ENCODE measurements around the gene DYNC1I1.

Gene DYNC1I1

DNA sequence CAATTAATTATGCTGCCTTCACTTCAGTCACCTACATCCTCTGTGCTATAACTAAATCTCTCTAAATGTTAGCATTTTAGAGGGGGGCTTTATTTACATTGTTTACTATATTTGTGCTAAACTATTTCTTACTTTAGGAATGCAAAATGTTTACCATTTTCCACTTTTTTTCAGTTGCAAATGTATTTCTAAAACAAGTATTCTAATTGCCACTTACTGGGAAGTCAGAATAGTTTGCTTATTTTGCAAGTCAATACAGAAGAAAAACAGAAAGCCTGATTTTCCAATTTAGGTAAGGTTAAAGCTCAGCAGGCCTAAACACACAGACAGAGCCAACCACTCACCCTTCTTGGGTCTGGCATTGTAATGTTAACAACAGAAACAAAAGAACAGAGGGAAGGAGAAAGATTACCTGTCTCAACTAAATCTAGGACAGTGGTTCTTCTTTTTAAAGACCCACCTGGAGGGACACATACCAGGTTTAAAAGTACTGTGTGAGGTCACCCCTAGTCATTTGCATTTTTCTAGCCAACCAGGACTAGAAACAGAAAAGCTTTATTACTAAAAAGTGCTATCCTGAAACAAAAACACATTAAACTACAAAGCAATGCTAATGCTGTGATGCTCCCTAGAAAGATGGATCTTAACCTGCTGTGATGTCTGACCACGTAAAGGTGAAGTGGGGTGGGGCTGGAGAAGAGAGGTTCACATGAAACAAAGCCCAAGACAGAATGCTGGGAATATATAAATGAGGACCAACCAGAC lies 371.3 kb downstream of the DYNC1I1 start:
- Histone ChIP-seq H4K20me1 (ENCODE audit: insufficient read depth, low read length, poor library complexity, severe bottlenecking) (no peaks in the 10 kb centered on the region), H3K4me2 (ENCODE audit: low read depth, low read length, poor library complexity, severe bottlenecking) (no peak overlapping the region), H3K9me2 (replicated peaks; ENCODE audit: low read depth, low read length) (no peaks in the 10 kb centered on the region), H2AFZ (ENCODE audit: low read length) (no peak overlapping the region), H3K9ac (ENCODE audit: low read depth, low read length, poor library complexity, severe bottlenecking) (no peak overlapping the region), H3F3A (ENCODE audit: low read depth) (no peaks in the 10 kb centered on the region), H3K9me3 (ENCODE audit: insufficient read depth, low read depth, low read length) (no peaks in the 10 kb centered on the region), H3K79me2 (ENCODE audit: insufficient read depth, low read length) (no peaks in the 10 kb centered on the region), H3K36me3 (ENCODE audit: insufficient read depth, low read length) (peaks cover 27% of the 10 kb centered on the region; the same call in 1 of the 2 replicates), H3K27me3 (ENCODE audit: insufficient read depth, low read length, poor library complexity, severe bottlenecking) (no peaks in the 10 kb centered on the region), H3K4me1 (ENCODE audit: insufficient read depth, low read length, poor library complexity, severe bottlenecking) (no peaks in the 10 kb centered on the region), H3K4me3 (ENCODE audit: low read length, poor library complexity, severe bottlenecking) (no peak overlapping the region)
- no peak for TF ChIP-seq EZH2phosphoT487 (IDR thresholded peaks at IDR 0.05; ENCODE audit: borderline replicate concordance)
- TF ChIP-seq, protein P1, sequence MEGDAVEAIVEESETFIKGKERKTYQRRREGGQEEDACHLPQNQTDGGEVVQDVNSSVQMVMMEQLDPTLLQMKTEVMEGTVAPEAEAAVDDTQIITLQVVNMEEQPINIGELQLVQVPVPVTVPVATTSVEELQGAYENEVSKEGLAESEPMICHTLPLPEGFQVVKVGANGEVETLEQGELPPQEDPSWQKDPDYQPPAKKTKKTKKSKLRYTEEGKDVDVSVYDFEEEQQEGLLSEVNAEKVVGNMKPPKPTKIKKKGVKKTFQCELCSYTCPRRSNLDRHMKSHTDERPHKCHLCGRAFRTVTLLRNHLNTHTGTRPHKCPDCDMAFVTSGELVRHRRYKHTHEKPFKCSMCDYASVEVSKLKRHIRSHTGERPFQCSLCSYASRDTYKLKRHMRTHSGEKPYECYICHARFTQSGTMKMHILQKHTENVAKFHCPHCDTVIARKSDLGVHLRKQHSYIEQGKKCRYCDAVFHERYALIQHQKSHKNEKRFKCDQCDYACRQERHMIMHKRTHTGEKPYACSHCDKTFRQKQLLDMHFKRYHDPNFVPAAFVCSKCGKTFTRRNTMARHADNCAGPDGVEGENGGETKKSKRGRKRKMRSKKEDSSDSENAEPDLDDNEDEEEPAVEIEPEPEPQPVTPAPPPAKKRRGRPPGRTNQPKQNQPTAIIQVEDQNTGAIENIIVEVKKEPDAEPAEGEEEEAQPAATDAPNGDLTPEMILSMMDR (conservative IDR thresholded peaks at IDR 0.05; ENCODE audit: low read length): no peak

DNA sequence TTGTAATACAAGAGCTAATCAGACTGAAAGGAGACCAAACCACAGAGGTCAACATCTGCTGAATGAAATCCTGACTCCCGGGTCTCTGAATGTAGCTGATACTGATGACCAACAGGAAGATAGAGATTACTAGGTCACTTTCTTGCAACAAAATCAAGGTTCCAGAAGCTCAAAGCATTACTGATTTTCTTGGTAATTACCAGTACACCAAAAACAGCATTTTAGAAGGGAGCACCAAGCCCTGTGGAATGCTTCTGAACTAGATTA lies 371.8 kb downstream of the DYNC1I1 start:
- Histone ChIP-seq H3K27me3 (ENCODE audit: insufficient read depth, low read length, poor library complexity, severe bottlenecking) (no peaks in the 10 kb centered on the region), H3K9ac (ENCODE audit: low read depth, low read length, poor library complexity, severe bottlenecking) (no peak overlapping the region)

More for the DNA sequence above, 371.8 kb downstream of the DYNC1I1 start:
- H3K4me3 ChIP-seq (ENCODE audit: low read length, poor library complexity, severe bottlenecking): no peak overlapping the region
- no peaks in the 10 kb centered on the region for H3K4me1 ChIP-seq (ENCODE audit: insufficient read depth, low read length, poor library complexity, severe bottlenecking)
- no peaks in the 10 kb centered on the region for H3K9me2 ChIP-seq (replicated peaks; ENCODE audit: low read depth, low read length)
- no peaks in the 10 kb centered on the region for H3K9me3 ChIP-seq (ENCODE audit: insufficient read depth, low read depth, low read length)
- H3K4me2 ChIP-seq (ENCODE audit: low read depth, low read length, poor library complexity, severe bottlenecking): no peak overlapping the region
- H3K36me3 ChIP-seq (ENCODE audit: insufficient read depth, low read length): peaks cover 27% of the 10 kb centered on the region; the same call in 1 of the 2 replicates
- TF ChIP-seq, protein P1 (conservative IDR thresholded peaks at IDR 0.05; ENCODE audit: low read length): no peak
- no peak for TF ChIP-seq EZH2phosphoT487 (IDR thresholded peaks at IDR 0.05; ENCODE audit: borderline replicate concordance)
- no peak overlapping the region for H2AFZ ChIP-seq (ENCODE audit: low read length)
- no peaks in the 10 kb centered on the region for H3F3A ChIP-seq (ENCODE audit: low read depth)
- no peaks in the 10 kb centered on the region for H4K20me1 ChIP-seq (ENCODE audit: insufficient read depth, low read length, poor library complexity, severe bottlenecking)
- H3K79me2 ChIP-seq (ENCODE audit: insufficient read depth, low read length): no peaks in the 10 kb centered on the region

All from Loucy (cell line).